Measurements from ENCODE around the gene UTP14C. TPM values are rescaled to one million over a fixed set of nuclear protein-coding genes. Genes with fewer than 3 reads are reported as not detected.

The UTP14C gene
- total and polyA plus RNA-seq, 2 of the 13 experiments (the other 11 are each of a cell fraction or from before 2014, with no cell fraction given), result 8.8 to 12.2 TPM

DNA sequence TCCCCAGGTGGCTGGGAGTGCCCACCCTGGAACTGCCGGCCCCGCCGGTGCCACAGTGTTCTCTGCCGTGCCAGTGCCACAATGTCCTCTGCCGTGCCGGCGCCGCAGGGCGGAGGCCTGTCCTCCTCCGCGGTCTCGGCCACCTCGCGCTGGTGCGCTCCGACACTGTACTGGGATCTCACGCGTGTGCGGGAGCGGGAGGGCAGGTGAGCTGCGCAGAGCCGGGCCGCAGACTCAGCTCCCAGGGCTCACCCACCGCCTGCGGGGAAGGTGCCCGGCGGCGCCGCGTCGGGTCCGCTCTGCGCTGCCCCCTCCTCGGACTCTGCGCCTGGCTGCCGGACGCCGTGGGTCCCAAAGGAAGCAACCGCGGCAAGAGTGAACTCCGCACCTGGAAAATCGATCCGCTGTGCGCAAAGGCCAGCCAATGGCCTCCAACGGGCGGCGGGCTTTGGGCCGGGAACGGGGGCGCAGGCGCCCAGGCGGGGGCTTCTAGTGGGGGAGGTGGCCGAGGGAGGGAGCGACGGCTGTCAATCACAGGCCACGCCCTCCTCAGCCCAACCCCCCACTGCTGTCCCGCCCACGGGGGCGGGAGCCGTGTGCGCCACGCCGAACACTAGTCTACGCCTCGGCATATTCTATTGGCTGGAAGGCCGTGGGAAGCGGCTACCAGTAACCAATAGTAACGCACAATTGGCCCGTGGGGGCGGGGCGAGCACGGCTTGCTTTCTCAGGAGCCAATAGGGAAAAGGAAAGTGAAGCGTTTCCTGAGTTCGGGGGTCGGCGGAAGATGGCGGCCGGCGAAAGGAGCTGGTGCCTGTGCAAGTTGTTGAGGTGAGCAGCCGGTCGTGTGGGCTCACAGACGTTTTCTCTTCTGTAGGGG lies 12.6 kb upstream of the UTP14C start, which contains the start of gene ALG11 (continued):
- TF ChIP-seq, protein P1, sequence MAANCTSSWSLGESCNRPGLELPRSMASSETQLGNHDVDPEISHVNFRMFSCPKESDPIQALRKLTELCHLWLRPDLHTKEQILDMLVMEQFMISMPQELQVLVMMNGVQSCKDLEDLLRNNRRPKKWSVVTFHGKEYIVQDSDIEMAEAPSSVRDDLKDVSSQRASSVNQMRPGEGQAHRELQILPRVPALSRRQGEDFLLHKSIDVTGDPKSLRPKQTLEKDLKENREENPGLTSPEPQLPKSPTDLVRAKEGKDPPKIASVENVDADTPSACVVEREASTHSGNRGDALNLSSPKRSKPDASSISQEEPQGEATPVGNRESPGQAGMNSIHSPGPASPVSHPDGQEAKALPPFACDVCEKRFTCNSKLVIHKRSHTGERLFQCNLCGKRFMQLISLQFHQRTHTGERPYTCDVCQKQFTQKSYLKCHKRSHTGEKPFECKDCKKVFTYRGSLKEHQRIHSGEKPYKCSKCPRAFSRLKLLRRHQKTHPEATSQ (CRISPR knock-in tag; IDR thresholded peaks at IDR 0.05; ENCODE audit: borderline replicate concordance), result peak; percentile 96; the same call in 1 of the 2 replicates
- peak; percentile 94; the same call in 1 of the 2 replicates for TF ChIP-seq ZNF724P (CRISPR knock-in tag; IDR thresholded peaks at IDR 0.05; ENCODE audit: borderline replicate concordance)
- no peak; the same call in 1 of the 2 replicates for TF ChIP-seq TOE1 (CRISPR knock-in tag; IDR thresholded peaks at IDR 0.05)
- TF ChIP-seq ZMYM4 (CRISPR knock-in tag; IDR thresholded peaks at IDR 0.05), result peak; percentile 98
- TF ChIP-seq, protein P2, sequence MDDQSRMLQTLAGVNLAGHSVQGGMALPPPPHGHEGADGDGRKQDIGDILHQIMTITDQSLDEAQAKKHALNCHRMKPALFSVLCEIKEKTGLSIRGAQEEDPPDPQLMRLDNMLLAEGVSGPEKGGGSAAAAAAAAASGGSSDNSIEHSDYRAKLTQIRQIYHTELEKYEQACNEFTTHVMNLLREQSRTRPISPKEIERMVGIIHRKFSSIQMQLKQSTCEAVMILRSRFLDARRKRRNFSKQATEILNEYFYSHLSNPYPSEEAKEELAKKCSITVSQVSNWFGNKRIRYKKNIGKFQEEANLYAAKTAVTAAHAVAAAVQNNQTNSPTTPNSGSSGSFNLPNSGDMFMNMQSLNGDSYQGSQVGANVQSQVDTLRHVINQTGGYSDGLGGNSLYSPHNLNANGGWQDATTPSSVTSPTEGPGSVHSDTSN (CRISPR knock-in tag; IDR thresholded peaks at IDR 0.05; ENCODE audit: borderline replicate concordance), result peak; percentile 83; the same call in 1 of the 2 replicates
- TF ChIP-seq, protein P3, sequence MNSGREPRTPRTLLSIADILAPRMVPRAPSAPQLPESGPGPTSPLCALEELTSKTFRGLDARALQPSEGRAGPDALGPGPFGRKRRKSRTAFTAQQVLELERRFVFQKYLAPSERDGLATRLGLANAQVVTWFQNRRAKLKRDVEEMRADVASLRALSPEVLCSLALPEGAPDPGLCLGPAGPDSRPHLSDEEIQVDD (CRISPR knock-in tag; IDR thresholded peaks at IDR 0.05; ENCODE audit: borderline replicate concordance), result no peak
- TF ChIP-seq, protein P4, sequence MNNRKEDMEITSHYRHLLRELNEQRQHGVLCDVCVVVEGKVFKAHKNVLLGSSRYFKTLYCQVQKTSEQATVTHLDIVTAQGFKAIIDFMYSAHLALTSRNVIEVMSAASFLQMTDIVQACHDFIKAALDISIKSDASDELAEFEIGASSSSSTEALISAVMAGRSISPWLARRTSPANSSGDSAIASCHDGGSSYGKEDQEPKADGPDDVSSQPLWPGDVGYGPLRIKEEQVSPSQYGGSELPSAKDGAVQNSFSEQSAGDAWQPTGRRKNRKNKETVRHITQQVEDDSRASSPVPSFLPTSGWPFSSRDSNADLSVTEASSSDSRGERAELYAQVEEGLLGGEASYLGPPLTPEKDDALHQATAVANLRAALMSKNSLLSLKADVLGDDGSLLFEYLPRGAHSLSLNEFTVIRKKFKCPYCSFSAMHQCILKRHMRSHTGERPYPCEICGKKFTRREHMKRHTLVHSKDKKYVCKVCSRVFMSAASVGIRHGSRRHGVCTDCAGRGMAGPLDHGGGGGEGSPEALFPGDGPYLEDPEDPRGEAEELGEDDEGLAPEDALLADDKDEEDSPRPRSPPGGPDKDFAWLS (CRISPR knock-in tag; IDR thresholded peaks at IDR 0.05; ENCODE audit: borderline replicate concordance), result no peak
- peak; percentile 79 for TF ChIP-seq RFX1 (IDR thresholded peaks at IDR 0.05)
